IMR-90 (cell line): ENCODE results near the gene TRAF3IP1. TPM values are rescaled to one million over a fixed set of nuclear protein-coding genes. Genes with fewer than 3 reads are reported as not detected.

Source experiments
- ATAC-seq: fragments of 200-7000 bp; cut with Tn5 transposase; 2 replicates; pipeline ENCODE4 v1.9.1; 2020; ENCODE audit warnings: low read depth, mild to moderate bottlenecking, moderate library complexity
- BruUV-seq: library from RNA; stranded (reverse); fragments of 400-500 nt; replicated peaks from 2 replicates; lab custom pipeline; 2021; lab: Mats Ljungman, UMichigan
- CTCF ChIA-PET: fragments of 300-600 bp; formaldehyde crosslinking; extraction: SDS; loops from one replicate; lab custom pipeline; 2021; ENCODE audit warnings: antibody characterized with exemption; lab: Yijun Ruan, JAX
- POLR2A ChIA-PET: fragments of 300-600 bp; sonication (Branson Sonifier 250); formaldehyde crosslinking; loops from one replicate; lab custom pipeline; 2022; ENCODE audit warnings: antibody characterized with exemption; ENCODE audit not compliant: unreplicated experiment; lab: Charles Lee
- DNase-seq: peaks from one replicate; pipeline ENCODE4 v3.0.0; 2013
- H2AFZ ChIP-seq: replicated peaks from 2 replicates; pipeline ENCODE3; 2013; ENCODE audit warnings: low read length, mild to moderate bottlenecking; ENCODE audit not compliant: poor library complexity
- H2AK5ac ChIP-seq: 2 replicates; pipeline ENCODE4 v1.6.1; 2013; ENCODE audit warnings: low read depth, low read length, inconsistent platforms
- H2AK9ac ChIP-seq: replicated peaks from 2 replicates; pipeline ENCODE3; 2013; ENCODE audit warnings: mild to moderate bottlenecking, low read depth, low read length, moderate library complexity; ENCODE audit not compliant: poor library complexity
- H2BK120ac ChIP-seq: 2 replicates; pipeline ENCODE4 v1.6.1; 2013; ENCODE audit warnings: low read depth, low read length, inconsistent platforms
- H2BK15ac ChIP-seq: 3 replicates; pipeline ENCODE4 v1.6.1; 2013; ENCODE audit warnings: low read depth, low read length, inconsistent platforms
- H2BK20ac ChIP-seq: 2 replicates; pipeline ENCODE4 v1.6.1; 2013; ENCODE audit warnings: low read depth, mild to moderate bottlenecking, inconsistent platforms, low read length, moderate library complexity
- H2BK5ac ChIP-seq: 2 replicates; pipeline ENCODE4 v1.6.1; 2013; ENCODE audit warnings: mild to moderate bottlenecking, low read depth, low read length, inconsistent platforms; ENCODE audit not compliant: poor library complexity, severe bottlenecking
- H3K14ac ChIP-seq: replicated peaks from 2 replicates; pipeline ENCODE4 v1.6.1; 2013; ENCODE audit warnings: low read depth, low read length, inconsistent platforms
- H3K18ac ChIP-seq: 2 replicates; pipeline ENCODE4 v1.6.1; 2013; ENCODE audit warnings: low read depth, low read length, control low read depth
- H3K23ac ChIP-seq: 2 replicates; pipeline ENCODE4 v1.6.1; 2013; ENCODE audit warnings: low read depth, low read length, inconsistent platforms
- H3K27ac ChIP-seq: 2 replicates; pipeline ENCODE4 v1.5.1; 2013; ENCODE audit warnings: mild to moderate bottlenecking, control low read depth, low read length; ENCODE audit not compliant: insufficient read depth
- H3K27me3 ChIP-seq: 2 replicates; pipeline ENCODE4 v1.6.1; 2013; ENCODE audit warnings: low read length; ENCODE audit not compliant: control insufficient read depth, insufficient read depth
- H3K36me3 ChIP-seq: 2 replicates; pipeline ENCODE4 v1.6.1; 2013; ENCODE audit warnings: low read length, mixed read lengths; ENCODE audit not compliant: control insufficient read depth, insufficient read depth
- H3K4ac ChIP-seq: 2 replicates; pipeline ENCODE4 v1.6.1; 2013; ENCODE audit warnings: low read depth, low read length, inconsistent platforms
- H3K4me1 ChIP-seq: 2 replicates; pipeline ENCODE4 v1.6.1; 2013; ENCODE audit warnings: low read length, mixed read lengths; ENCODE audit not compliant: control insufficient read depth, insufficient read depth
- H3K4me2 ChIP-seq: 2 replicates; pipeline ENCODE4 v1.6.1; 2013; ENCODE audit warnings: low read depth, mild to moderate bottlenecking, control low read depth, low read length, moderate library complexity
- H3K4me3 ChIP-seq: 2 replicates; pipeline ENCODE4 v1.5.1; 2013; ENCODE audit warnings: low read depth, mild to moderate bottlenecking, control low read depth, low read length, moderate library complexity; ENCODE audit not compliant: insufficient read depth
- H3K56ac ChIP-seq: 2 replicates; pipeline ENCODE4 v1.6.1; 2013; ENCODE audit warnings: low read length, inconsistent platforms; ENCODE audit not compliant: insufficient read depth; ENCODE audit errors: extremely low read depth
- H3K79me1 ChIP-seq, 2 experiments: 2 replicates each; pipeline ENCODE4 v1.6.1; 2013; ENCODE audit warnings: low read length in 2 of 2, inconsistent platforms in 1 of 2, low read depth in 1 of 2
- H3K9ac ChIP-seq: 2 replicates; pipeline ENCODE4 v1.6.1; 2013; ENCODE audit warnings: low read depth, low read length, control low read depth
- H3K9me1 ChIP-seq: 2 replicates; pipeline ENCODE4 v1.6.1; 2013; ENCODE audit warnings: low read length, inconsistent platforms; ENCODE audit not compliant: insufficient read depth
- H3K9me3 ChIP-seq: 2 replicates; pipeline ENCODE4 v1.6.1; 2013; ENCODE audit warnings: low read length; ENCODE audit not compliant: control insufficient read depth, insufficient read depth
- H4K20me1 ChIP-seq: 2 replicates; pipeline ENCODE4 v1.6.1; 2013; ENCODE audit warnings: low read length, inconsistent platforms; ENCODE audit not compliant: insufficient read depth
- H4K5ac ChIP-seq: 2 replicates; pipeline ENCODE4 v1.6.1; 2013; ENCODE audit warnings: mild to moderate bottlenecking, low read depth, low read length, control low read depth
- H4K8ac ChIP-seq, 2 experiments: 2 replicates each; pipeline ENCODE4 v1.6.1; 2013; ENCODE audit warnings: low read depth in 2 of 2, low read length in 2 of 2, control low read depth in 1 of 2, inconsistent platforms in 1 of 2
- H4K91ac ChIP-seq: 2 replicates; pipeline ENCODE4 v1.6.1; 2013; ENCODE audit warnings: low read depth, low read length, inconsistent platforms; ENCODE audit not compliant: insufficient read depth
- CEBPB ChIP-seq: IDR thresholded peaks from 2 replicates; pipeline ENCODE4 v1.6.1; 2012; ENCODE audit warnings: low read depth, low read length, improper control_type of control experiment
- CHD1 ChIP-seq: IDR thresholded peaks from 2 replicates; pipeline ENCODE4 v1.6.1; 2012; ENCODE audit warnings: low read depth, low read length, improper control_type of control experiment
- MAFK ChIP-seq: IDR thresholded peaks from 2 replicates; pipeline ENCODE4 v1.6.1; 2012; ENCODE audit warnings: low read depth, low read length, improper control_type of control experiment
- RCOR1 ChIP-seq: IDR thresholded peaks from 2 replicates; pipeline ENCODE4 v1.6.1; 2012; ENCODE audit warnings: mild to moderate bottlenecking, low read length, improper control_type of control experiment; ENCODE audit not compliant: insufficient replicate concordance
- USF2 ChIP-seq: fragments of 150-350 bp; IDR thresholded peaks from 2 replicates; pipeline ENCODE4 v1.6.1; 2017; ENCODE audit warnings: mild to moderate bottlenecking, antibody characterized with exemption, low read length, low read depth
- WGBS, 2 experiments: methylation state at CpG; one replicate each; pipeline versions ENCODE4 v1.1.5 to v1.1.7; 2013; ENCODE audit warnings: missing lambda C conversion rate in 2 of 2; ENCODE audit not compliant: insufficient read length in 1 of 2; ENCODE audit errors: extremely low coverage in 2 of 2; 5-methylcytosine and 5-hydroxymethylcytosine counted together
- dilution Hi-C: fragments of 300-500 bp; cut with HindIII; formaldehyde crosslinking; loops from one replicate; pipeline ENCODE4 v1.14.3; 2018; ENCODE audit warnings: low sequenced_read_pairs; ENCODE audit not compliant: unreplicated experiment
- in situ Hi-C: fragments of 300-500 bp; cut with MboI; formaldehyde crosslinking; loops from 3 replicates; pipeline ENCODE4 v1.14.3; 2019; ENCODE audit warnings: low sequenced_read_pairs, inconsistent platforms, mixed read lengths
- intact Hi-C: fragments of 100-400 bp; cut with micrococcal nuclease; formaldehyde crosslinking; loops from 2 replicates; pipeline ENCODE4 v1.10.0; 2022
- polyA plus RNA-seq, 3 experiments: library from polyadenylated mRNA; depleted of rRNA; stranded (reverse); fragments of >200 nt; gene quantifications; 2 replicates each; pipeline ENCODE4 v1.2.3, GENCODE V29; 2012; ENCODE audit warnings: low replicate concordance in 1 of 3
- total RNA-seq: library from RNA; depleted of rRNA; stranded (reverse); fragments of >200 nt; gene quantifications from 2 replicates; pipeline ENCODE4 v1.2.3, GENCODE V29; 2012

The TRAF3IP1 gene
- total and polyA plus RNA-seq, 2 of the 4 experiments (the other 2 are of a cell fraction), result 5.9 to 8.3 TPM

DNA sequence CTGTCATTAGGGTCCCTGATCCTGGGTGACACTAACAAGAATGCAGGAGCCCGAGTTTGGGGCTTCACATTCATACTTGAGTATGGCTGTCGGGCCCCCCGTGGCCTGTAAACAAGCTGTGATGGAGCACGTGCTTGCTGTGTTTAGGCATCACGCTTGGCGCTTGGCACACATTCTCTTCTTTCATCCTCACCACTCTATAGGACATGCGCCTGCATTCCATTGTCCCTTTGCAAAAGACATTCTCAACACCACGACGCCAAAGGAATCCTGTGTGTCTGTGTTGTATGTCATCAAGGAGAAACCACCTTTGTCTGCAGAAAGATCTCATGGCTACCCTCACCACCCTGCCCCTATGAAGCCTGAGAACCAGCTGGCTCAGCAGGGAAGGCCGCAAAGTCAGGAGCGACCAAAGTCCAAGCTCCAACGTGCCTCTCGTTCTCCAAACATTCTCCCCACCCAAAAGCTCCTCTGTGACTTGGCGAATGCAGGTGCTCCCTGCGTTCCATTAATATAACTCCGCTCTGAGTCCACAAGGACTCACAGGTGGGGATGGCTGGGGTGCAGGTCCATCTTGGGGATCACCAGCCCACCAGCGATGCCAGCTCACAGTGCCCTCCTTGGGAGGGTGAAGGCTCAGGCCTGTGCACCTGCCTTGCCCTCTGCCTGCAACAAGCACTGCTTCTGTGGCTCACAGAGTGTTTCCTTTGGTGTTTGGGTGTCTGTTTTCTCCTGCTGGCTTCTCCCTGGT is 25.8 kb upstream of the TRAF3IP1 start:
- Histone ChIP-seq H3K36me3 (no peaks in the 10 kb centered on the region), H3K9me3 (no peaks in the 10 kb centered on the region), H3K9me1 (no peaks in the 10 kb centered on the region), H3K23ac (no peak overlapping the region), H3K79me1 (no peaks in the 10 kb centered on the region), H2BK15ac (no peak overlapping the region), H3K27me3 (peaks cover 37% of the 10 kb centered on the region), H2BK20ac (no peak overlapping the region), H2AK9ac (no peak overlapping the region), H3K4me1 (no peaks in the 10 kb centered on the region), H3K9ac (no peak overlapping the region), H3K56ac (no peak overlapping the region), H3K4me2 (no peak overlapping the region), H3K14ac (no peak overlapping the region), H4K91ac (no peak overlapping the region), H3K4ac (no peak overlapping the region), H2BK5ac (no peak overlapping the region), H3K18ac (no peak overlapping the region), H3K27ac (no peak overlapping the region), H2AK5ac (no peak overlapping the region), H4K8ac (no peak overlapping the region), H4K5ac (no peak overlapping the region), H4K20me1 (no peaks in the 10 kb centered on the region), H2AFZ (no peak overlapping the region), H2BK120ac (no peak overlapping the region), H3K4me3 (no peak overlapping the region)
- dilution Hi-C loops (no loop called here), in situ Hi-C loops (no loop called here), intact Hi-C loops (no loop called here)
- ATAC-seq (no peak), DNase-seq (no peak)
- ChIA-PET POLR2A (no interaction called here), CTCF (no interaction called here)
- TF ChIP-seq CEBPB (no peak), CHD1 (no peak), MAFK (no peak), USF2 (no peak), RCOR1 (no peak)
- 50% methylated on average over 3 of the region's 17 CpGs; no CpG with 5 or more reads in 1 of the 2 experiments for WGBS, 2 experiments
- BruUV-seq, result no TSS peak
